Purkinje cell (primary cell): Measurements from ENCODE around the gene ZNF526. TPM values are rescaled to one million over a fixed set of nuclear protein-coding genes. Genes with fewer than 3 reads are reported as not detected.

ENCODE experiments used
- polyA plus RNA-seq: library from polyadenylated mRNA; unstranded; fragments of >200 nt; fragmentation: Nextera tagmentation; gene quantifications from 2 replicates; pipeline ENCODE4 v1.2.1, GENCODE V29; 2014

The ZNF526 gene
- polyA plus RNA-seq: 0.23 and 0.84 TPM in 2 replicates

GRCh38 chr19:42219812-42220750, at the start of gene ZNF526:
Gene ZNF526, plus strand, starts transcription at chr19:42220312. Its CDS starts 4,092 bp downstream, at chr19:42224404.

GRCh38 chr19:42217520-42218437, 2.3 kb upstream of the ZNF526 start, which contains the start of gene DEDD2:
Gene DEDD2, minus strand, starts transcription at chr19:42217677. Its CDS starts 670 bp downstream, at chr19:42217007.

GRCh38 chr19:42242512-42243409, 22.6 kb downstream of the ZNF526 start, which contains the start of gene GSK3A:
Gene GSK3A, minus strand, starts transcription at chr19:42242602. Its CDS starts 137 bp downstream, at chr19:42242465.

GRCh38 chr19:42254850-42255765, 35.0 kb downstream of the ZNF526 start, which contains the start of gene ERF:
Gene ERF, minus strand, starts transcription at chr19:42255128. Its CDS starts 129 bp downstream, at chr19:42254999.

GRCh38 chr19:42268704-42269477, 48.8 kb downstream of the ZNF526 start, which contains the start of gene CIC:
Gene CIC, plus strand, starts transcription at chr19:42269252. Its CDS starts 2,532 bp downstream, at chr19:42271784.

Other genes starting within 250 kb of the ZNF526 start
- 128 and 179 TPM in 2 replicates for gene ATP1A3, start 226.1 kb upstream of the ZNF526 start, polyA plus RNA-seq
- 0.29 and 0.40 TPM in 2 replicates for gene GRIK5, start 150.1 kb upstream of the ZNF526 start, polyA plus RNA-seq
- 1.5 and 1.8 TPM in 2 replicates for gene ZNF574, start 144.1 kb upstream of the ZNF526 start, polyA plus RNA-seq
- gene POU2F2, start 87.9 kb upstream of the ZNF526 start, polyA plus RNA-seq: 0.56 TPM in 1 of 2 replicates, not detected in the other
- gene DEDD2, start 2.6 kb upstream of the ZNF526 start, polyA plus RNA-seq: 7.2 and 13.2 TPM in 2 replicates
- gene GSK3A, start 22.3 kb downstream of the ZNF526 start, polyA plus RNA-seq: 5.4 and 7.3 TPM in 2 replicates
- not detected in 2 replicates for gene ERF, start 34.8 kb downstream of the ZNF526 start, polyA plus RNA-seq
- gene CIC, start 48.9 kb downstream of the ZNF526 start, polyA plus RNA-seq: 0.52 and 0.62 TPM in 2 replicates
- gene PRR19, start 81.8 kb downstream of the ZNF526 start, polyA plus RNA-seq: not detected in 2 replicates
- 18.3 and 25.0 TPM in 2 replicates for gene PAFAH1B3, start 82.3 kb downstream of the ZNF526 start, polyA plus RNA-seq
- 7.7 and 7.8 TPM in 2 replicates for gene TMEM145, start 93.0 kb downstream of the ZNF526 start, polyA plus RNA-seq
- 1.2 and 2.8 TPM in 2 replicates for gene MEGF8, start 105.3 kb downstream of the ZNF526 start, polyA plus RNA-seq
- 10.5 and 29.7 TPM in 2 replicates for gene CNFN, start 170.0 kb downstream of the ZNF526 start, polyA plus RNA-seq
- not detected in 2 replicates for gene LIPE, start 207.1 kb downstream of the ZNF526 start, polyA plus RNA-seq
- gene CXCL17, start 222.6 kb downstream of the ZNF526 start, polyA plus RNA-seq: not detected in 2 replicates